WTC11 (cell line): Measurements from ENCODE around the gene NRXN2. TPM values are rescaled to one million over a fixed set of nuclear protein-coding genes. Genes with fewer than 3 reads are reported as not detected.

Source experiments
- ATAC-seq: fragments of 200-7000 bp; cut with Tn5 transposase; 2 replicates; pipeline ENCODE4 v1.10.0; 2021; ENCODE audit warnings: mild to moderate bottlenecking, moderate library complexity
- CTCF ChIA-PET: fragments of 300-600 bp; sonication (Branson Sonifier 250); formaldehyde crosslinking; loops from one replicate; lab custom pipeline; 2021; ENCODE audit warnings: antibody characterized with exemption; lab: Charles Lee
- POLR2A ChIA-PET: fragments of 350-600 bp; sonication (Branson Sonifier 250); formaldehyde crosslinking; loops from one replicate; lab custom pipeline; 2021; ENCODE audit warnings: antibody characterized with exemption; lab: Charles Lee
- DNase-seq: peaks from one replicate; pipeline ENCODE4 v3.0.0; 2021; ENCODE audit warnings: low spot score
- H3K27ac Mint-ChIP-seq: 2 replicates; pipeline ENCODE4 v1.8.0; 2021; ENCODE audit warnings: mixed read lengths
- H3K27me3 Mint-ChIP-seq: 2 replicates; pipeline ENCODE4 v1.8.0; 2021; ENCODE audit warnings: low read depth, mild to moderate bottlenecking, moderate library complexity, mixed read lengths
- H3K36me3 Mint-ChIP-seq: 2 replicates; pipeline ENCODE4 v1.8.0; 2021; ENCODE audit warnings: mixed read lengths
- H3K4me1 Mint-ChIP-seq: 2 replicates; pipeline ENCODE4 v1.8.0; 2022; ENCODE audit warnings: mixed read lengths
- H3K4me3 Mint-ChIP-seq: 2 replicates; pipeline ENCODE4 v1.8.0; 2021; ENCODE audit warnings: mild to moderate bottlenecking, moderate library complexity, mixed read lengths
- H3K9me3 Mint-ChIP-seq: 2 replicates; pipeline ENCODE4 v1.8.0; 2021; ENCODE audit warnings: mixed read lengths
- ATF1 ChIP-seq: sonication (generic); formaldehyde crosslinking; IDR thresholded peaks from 2 replicates; pipeline ENCODE4 v1.8.1; 2023; ENCODE audit warnings: mild to moderate bottlenecking, moderate library complexity, missing genetic modification reagents
- ATF6 ChIP-seq: sonication (generic); formaldehyde crosslinking; IDR thresholded peaks from 2 replicates; pipeline ENCODE4 v1.8.1; 2023; ENCODE audit warnings: mild to moderate bottlenecking, missing genetic modification reagents
- CBFB ChIP-seq: sonication (generic); formaldehyde crosslinking; IDR thresholded peaks from 2 replicates; pipeline ENCODE4 v1.8.1; 2022; ENCODE audit warnings: mild to moderate bottlenecking, low read depth, missing genetic modification reagents
- E2F5 ChIP-seq: sonication (generic); formaldehyde crosslinking; IDR thresholded peaks from 2 replicates; pipeline ENCODE4 v1.8.1; 2022; ENCODE audit warnings: mild to moderate bottlenecking, moderate library complexity, missing genetic modification reagents
- ERG ChIP-seq: fragments of 250-450 bp; sonication (Bioruptor Pico); IDR thresholded peaks from 2 replicates; pipeline ENCODE4 v1.8.0; 2021; ENCODE audit warnings: mild to moderate bottlenecking
- ESRRA ChIP-seq: sonication (generic); formaldehyde crosslinking; IDR thresholded peaks from 2 replicates; pipeline ENCODE4 v1.8.1; 2022; ENCODE audit warnings: mild to moderate bottlenecking, missing genetic modification reagents, borderline replicate concordance
- FOXJ3 ChIP-seq: sonication (generic); formaldehyde crosslinking; IDR thresholded peaks from 2 replicates; pipeline ENCODE4 v1.9.0; 2021; ENCODE audit warnings: missing genetic modification reagents, mild to moderate bottlenecking, borderline replicate concordance
- HMGXB4 ChIP-seq: sonication (generic); formaldehyde crosslinking; IDR thresholded peaks from 2 replicates; pipeline ENCODE4 v1.8.1; 2023; ENCODE audit warnings: mild to moderate bottlenecking, moderate library complexity, missing genetic modification reagents
- IRF2 ChIP-seq: sonication (generic); formaldehyde crosslinking; IDR thresholded peaks from 2 replicates; pipeline ENCODE4 v1.8.0; 2022; ENCODE audit warnings: low read depth, missing genetic modification reagents, borderline replicate concordance
- KAT7 ChIP-seq: sonication (generic); formaldehyde crosslinking; IDR thresholded peaks from 2 replicates; pipeline ENCODE4 v1.8.1; 2023; ENCODE audit warnings: missing genetic modification reagents, mild to moderate bottlenecking, borderline replicate concordance
- MLX ChIP-seq: sonication (generic); formaldehyde crosslinking; IDR thresholded peaks from 2 replicates; pipeline ENCODE4 v1.8.1; 2023; ENCODE audit warnings: mild to moderate bottlenecking, missing genetic modification reagents, moderate library complexity
- NR2C2 ChIP-seq: sonication (generic); formaldehyde crosslinking; IDR thresholded peaks from 2 replicates; pipeline ENCODE4 v1.8.0; 2022; ENCODE audit warnings: mild to moderate bottlenecking, missing genetic modification reagents
- PRDM15 ChIP-seq: sonication (generic); formaldehyde crosslinking; IDR thresholded peaks from 2 replicates; pipeline ENCODE4 v1.8.0; 2022; ENCODE audit warnings: missing genetic modification reagents
- PREB ChIP-seq: sonication (generic); formaldehyde crosslinking; IDR thresholded peaks from 2 replicates; pipeline ENCODE4 v1.8.1; 2022; ENCODE audit warnings: mild to moderate bottlenecking, missing genetic modification reagents, moderate library complexity, borderline replicate concordance
- RORB ChIP-seq: fragments of 250-450 bp; sonication (Bioruptor Pico); IDR thresholded peaks from 2 replicates; pipeline ENCODE4 v1.9.0; 2021; ENCODE audit warnings: mild to moderate bottlenecking
- SMAD4 ChIP-seq: sonication (generic); formaldehyde crosslinking; IDR thresholded peaks from 2 replicates; pipeline ENCODE4 v1.8.0; 2022; ENCODE audit warnings: mild to moderate bottlenecking, missing genetic modification reagents
- TEAD1 ChIP-seq: sonication (generic); formaldehyde crosslinking; IDR thresholded peaks from 2 replicates; pipeline ENCODE4 v1.8.0; 2022; ENCODE audit warnings: mild to moderate bottlenecking, missing genetic modification reagents
- ZNF671 ChIP-seq: fragments of 250-450 bp; sonication (Bioruptor Pico); IDR thresholded peaks from 2 replicates; pipeline ENCODE4 v1.8.0; 2021; ENCODE audit warnings: mild to moderate bottlenecking
- total RNA-seq: library from RNA; stranded (reverse); gene quantifications from 3 replicates; pipeline ENCODE4 v1.2.3, GENCODE V29; 2021

The NRXN2 gene
- total RNA-seq, 1 experiment from 2014 or later: 8.6 TPM

GRCh38 chr11:64654958-64655541, 67.9 kb downstream of the NRXN2 start:
- DNase-seq (no peak), ATAC-seq (no peak)
- peaks cover 5% of the 10 kb centered on the region for H3K4me1 Mint-ChIP-seq
- H3K27ac Mint-ChIP-seq: no peak overlapping the region
- no peaks in the 10 kb centered on the region for H3K36me3 Mint-ChIP-seq
- no peak for TF ChIP-seq ZNF671 (CRISPR knock-in tag)
- TF ChIP-seq HMGXB4: no peak
- no peak for TF ChIP-seq IRF2 (CRISPR knock-in tag)
- TF ChIP-seq CBFB (CRISPR knock-in tag): no peak
- TF ChIP-seq FOXJ3 (CRISPR knock-in tag): no peak
- TF ChIP-seq SMAD4 (CRISPR knock-in tag): no peak
- no peak for TF ChIP-seq PREB (CRISPR knock-in tag)
- no peak for TF ChIP-seq ATF1
- TF ChIP-seq TEAD1: no peak
- no peak for TF ChIP-seq ERG (CRISPR knock-in tag)
- no peak for TF ChIP-seq E2F5 (CRISPR knock-in tag)
- no peak for TF ChIP-seq KAT7 (CRISPR knock-in tag)
- TF ChIP-seq RORB (CRISPR knock-in tag): no peak
- TF ChIP-seq ATF6 (CRISPR knock-in tag): no peak
- no peak for TF ChIP-seq ESRRA (CRISPR knock-in tag)
- no peak for TF ChIP-seq MLX
- no peak for TF ChIP-seq NR2C2
- TF ChIP-seq PRDM15: no peak
- peaks cover 11% of the 10 kb centered on the region for H3K27me3 Mint-ChIP-seq
- POLR2A ChIA-PET: interaction anchor here (0.6 kb wide), 1 partner anchor 78 kb away, joined by 3 read pairs; no protein-coding TSS in a partner anchor
- CTCF ChIA-PET: interaction anchor here (0.7 to 9.3 kb wide), 9 partner anchors 10 to 314 kb away, joined by 3 to 97 read pairs (median 5); partner anchors contain the start of genes CCDC88B and SF1
- H3K4me3 Mint-ChIP-seq: no peak overlapping the region
- no peaks in the 10 kb centered on the region for H3K9me3 Mint-ChIP-seq
